Measurements from ENCODE around the gene DEGS2.

Gene DEGS2

GRCh38 chr14:100108042-100108825, 51.2 kb downstream of the DEGS2 start:
- ChIA-PET POLR2A (interaction anchor here (0.9 to 1.0 kb wide), 2 partner anchors 32 to 137 kb away, joined by 3 read pairs; no protein-coding TSS in a partner anchor), CTCF (interaction anchor here (0.6 to 2.5 kb wide), 15 partner anchors 9 to 482 kb away, joined by 3 to 17 read pairs (median 4); no protein-coding TSS in a partner anchor)
- no peak for TF ChIP-seq HDGF (IDR thresholded peaks at IDR 0.05; ENCODE audit: borderline replicate concordance)
- peak; percentile 45; the same call in 1 of the 2 replicates for TF ChIP-seq L3MBTL2 (conservative IDR thresholded peaks at IDR 0.05)
- no peak for TF ChIP-seq NFRKB (IDR thresholded peaks at IDR 0.05)
- TF ChIP-seq FOXM1 (IDR thresholded peaks at IDR 0.05; ENCODE audit: borderline replicate concordance) = no peak
- peak; percentile 88 for DNase-seq (ENCODE audit: extremely low spot score)

- ChIA-PET POLR2A (interaction anchor here (0.9 kb wide), 1 partner anchor 136 kb away, joined by 3 read pairs; no protein-coding TSS in a partner anchor), CTCF (interaction anchor here (1.0 to 2.5 kb wide), 7 partner anchors 10 to 136 kb away, joined by 3 to 17 read pairs (median 4); no protein-coding TSS in a partner anchor)
- TF ChIP-seq ELF4 (IDR thresholded peaks at IDR 0.05) (no peak), CTBP1 (IDR thresholded peaks at IDR 0.05; ENCODE audit: borderline replicate concordance) (no peak), SP1 (IDR thresholded peaks at IDR 0.05) (no peak), FOXK2 (IDR thresholded peaks at IDR 0.05) (no peak), ZNF384 (IDR thresholded peaks at IDR 0.05) (no peak), FOXA1 (IDR thresholded peaks at IDR 0.05) (no peak), PKNOX1 (IDR thresholded peaks at IDR 0.05) (no peak), TARDBP (IDR thresholded peaks at IDR 0.05) (no peak), NFRKB (IDR thresholded peaks at IDR 0.05) (no peak), SUZ12 (IDR thresholded peaks at IDR 0.05) (no peak), FOXM1 (IDR thresholded peaks at IDR 0.05; ENCODE audit: borderline replicate concordance) (no peak), BHLHE40 (IDR thresholded peaks at IDR 0.05; ENCODE audit: borderline replicate concordance) (no peak), ARNT (IDR thresholded peaks at IDR 0.05) (no peak)
- no peak for DNase-seq (ENCODE audit: extremely low spot score)
Observed at GRCh38 chr14:100107236-100107635, 52.2 kb downstream of the DEGS2 start.

GRCh38 chr14:100106250-100107112, 53.0 kb downstream of the DEGS2 start:
- no peak for TF ChIP-seq ARNT (IDR thresholded peaks at IDR 0.05)
- POLR2A ChIA-PET = no interaction called here
- no peak for DNase-seq (ENCODE audit: extremely low spot score)
- CTCF ChIA-PET = interaction anchor here (1.8 kb wide), 1 partner anchor 81 kb away, joined by 8 read pairs; no protein-coding TSS in a partner anchor

- TF ChIP-seq SUZ12 (IDR thresholded peaks at IDR 0.05) = no peak
- no peak for TF ChIP-seq HDGF (IDR thresholded peaks at IDR 0.05; ENCODE audit: borderline replicate concordance)
- no peak for TF ChIP-seq TARDBP (IDR thresholded peaks at IDR 0.05)
- TF ChIP-seq LEF1 (IDR thresholded peaks at IDR 0.05; ENCODE audit: borderline replicate concordance) = no peak
- TF ChIP-seq BHLHE40 (IDR thresholded peaks at IDR 0.05; ENCODE audit: borderline replicate concordance) = no peak
- TF ChIP-seq L3MBTL2 (conservative IDR thresholded peaks at IDR 0.05) = no peak
- no peak for TF ChIP-seq ARNT (IDR thresholded peaks at IDR 0.05)
- no peak for TF ChIP-seq FOXM1 (IDR thresholded peaks at IDR 0.05; ENCODE audit: borderline replicate concordance)
- no peak for TF ChIP-seq PKNOX1 (IDR thresholded peaks at IDR 0.05)
- no peak for TF ChIP-seq FOXK2 (IDR thresholded peaks at IDR 0.05)
- TF ChIP-seq ELF4 (IDR thresholded peaks at IDR 0.05) = no peak
- TF ChIP-seq CTBP1 (IDR thresholded peaks at IDR 0.05; ENCODE audit: borderline replicate concordance) = no peak
- no peak for TF ChIP-seq SP1 (IDR thresholded peaks at IDR 0.05)
- TF ChIP-seq ZNF384 (IDR thresholded peaks at IDR 0.05) = no peak
- TF ChIP-seq FOXA1 (IDR thresholded peaks at IDR 0.05) = no peak
- TF ChIP-seq NFRKB (IDR thresholded peaks at IDR 0.05) = no peak
- ChIA-PET POLR2A (no interaction called here), CTCF (interaction anchor here (1.8 kb wide), 1 partner anchor 80 kb away, joined by 8 read pairs; no protein-coding TSS in a partner anchor)
- no peak for DNase-seq (ENCODE audit: extremely low spot score)
Observed at GRCh38 chr14:100105357-100106169, 53.9 kb downstream of the DEGS2 start.

- ChIA-PET CTCF (interaction anchor here (0.5 to 1.8 kb wide), 2 partner anchors 79 to 121 kb away, joined by 3 to 8 read pairs; no protein-coding TSS in a partner anchor), POLR2A (interaction anchor here (0.7 to 1.2 kb wide), 2 partner anchors 13 to 133 kb away, joined by 3 to 4 read pairs; no protein-coding TSS in a partner anchor)
- no peak for DNase-seq (ENCODE audit: extremely low spot score)
- TF ChIP-seq FOXM1 (IDR thresholded peaks at IDR 0.05; ENCODE audit: borderline replicate concordance) (no peak), SUZ12 (IDR thresholded peaks at IDR 0.05) (no peak), FOXA1 (IDR thresholded peaks at IDR 0.05) (no peak), PKNOX1 (IDR thresholded peaks at IDR 0.05) (no peak), ZNF384 (IDR thresholded peaks at IDR 0.05) (peak; percentile 30; the same call in 1 of the 2 replicates)
Observed at GRCh38 chr14:100104523-100105300, 54.7 kb downstream of the DEGS2 start.

All from HEK293T (cell line).